ENCODE measurements around the gene GAS2. TPM values are rescaled to one million over a fixed set of nuclear protein-coding genes. Genes with fewer than 3 reads are reported as not detected.
"Not testable (repeated sequence)": the region's sequence is repeated elsewhere in the genome, so short reads cannot be mapped to it uniquely, and the experiment has no call there.

The GAS2 gene
- polyA plus RNA-seq (ENCODE audit: low read depth in 6 of 6) = 1 to 10 TPM in 5 of 6 donors, not detected in 1; 3.2 to 5.3 (median 3.5) TPM

- ATAC-seq (ENCODE audit: low read depth in 2 of 2) (no peak), DNase-seq (no peak)
- peak within 1 kb of the TSS in 1 of 6 donors; percentile 42 for H3K27ac Mint-ChIP-seq
These were observed at the start of gene GAS2 for GRCh38 chr11:22666325-22666687. Gene GAS2 (plus strand): TSS chr11:22666611. CDS start chr11:22674870, 8,259 bp downstream.

GRCh38 chr11:22617868-22618267 lies 48.5 kb upstream of the GAS2 start:
- Mint-ChIP-seq H3K4me3 (no peak overlapping the region), H3K27ac (no peak overlapping the region), H3K36me3 (peaks cover 16 to 24% of the 10 kb centered on the region in 2 donors), H3K9me3 (peaks cover 3 to 14% (median 5%) of the 10 kb centered on the region in 7 donors), H3K27me3 (peaks cover 0 to 26% (median 0%) of the 10 kb centered on the region in 3 donors), H3K4me1 (peaks cover 16 to 25% (median 25%) of the 10 kb centered on the region in 3 donors)
- DNase-seq (no peak), ATAC-seq (ENCODE audit: low read depth in 2 of 2) (no peak)

More at GRCh38 chr11:22666325-22666687, at the start of gene GAS2:
- H3K4me3 Mint-ChIP-seq = peak within 1 kb of the TSS in 4 of 8 donors; percentile 35 to 73 (median 50)
- no peaks in the 10 kb centered on the region for H3K9me3 Mint-ChIP-seq
- H3K4me1 Mint-ChIP-seq = peaks cover 8 to 11% (median 8%) of the 10 kb centered on the region in 3 donors
- H3K36me3 Mint-ChIP-seq = no peaks in the 10 kb centered on the region
- peaks cover 35 to 53% (median 35%) of the 10 kb centered on the region in 3 donors for H3K27me3 Mint-ChIP-seq

GRCh38 chr11:22624742-22625447 lies 41.5 kb upstream of the GAS2 start:
- Mint-ChIP-seq H3K9me3 (peaks cover 0 to 3% (median 1%) of the 10 kb centered on the region in 7 donors), H3K27ac (peak overlapping the region; percentile 97 to 99 (median 99)), H3K36me3 (peaks cover 10 to 14% of the 10 kb centered on the region in 2 donors), H3K4me1 (peaks cover 28 to 60% (median 28%) of the 10 kb centered on the region in 3 donors), H3K27me3 (no peaks in the 10 kb centered on the region), H3K4me3 (peak overlapping the region; percentile 95 to 100 (median 99))
- ATAC-seq (ENCODE audit: low read depth in 2 of 2) (peak; percentile 41 to 44), DNase-seq (no peak)

- Mint-ChIP-seq H3K4me3 (peak within 1 kb of the TSS; percentile 95 to 100 (median 99)), H3K4me1 (peaks cover 26 to 56% (median 31%) of the 10 kb centered on the region in 3 donors), H3K36me3 (peaks cover 6 to 9% of the 10 kb centered on the region in 2 donors), H3K27me3 (no peaks in the 10 kb centered on the region), H3K27ac (peak within 1 kb of the TSS; percentile 97 to 99 (median 99)), H3K9me3 (peaks cover 0 to 1% (median 0%) of the 10 kb centered on the region in 7 donors)
- ATAC-seq (ENCODE audit: low read depth in 2 of 2) = peak; percentile 91
- peak; percentile 96 for DNase-seq
These were observed 40.7 kb upstream of the GAS2 start, which contains the start of gene FANCF for GRCh38 chr11:22625448-22626287. Gene FANCF (minus strand): TSS chr11:22625823. CDS start chr11:22625810, 13 bp downstream.

GRCh38 chr11:22626573-22627239 lies 39.7 kb upstream of the GAS2 start:
- Mint-ChIP-seq H3K27ac (peak overlapping the region in 5 of 6 donors; percentile 41 to 99 (median 99)), H3K4me1 (peaks cover 17 to 51% (median 24%) of the 10 kb centered on the region in 3 donors), H3K9me3 (peaks cover 0 to 1% (median 0%) of the 10 kb centered on the region in 7 donors), H3K36me3 (no peaks in the 10 kb centered on the region), H3K27me3 (no peaks in the 10 kb centered on the region), H3K4me3 (peak overlapping the region; percentile 29 to 99 (median 97))
- peak; percentile 29 for DNase-seq
- no peak for ATAC-seq (ENCODE audit: low read depth in 2 of 2)

GRCh38 chr11:22627421-22627820 lies 39.0 kb upstream of the GAS2 start:
- Mint-ChIP-seq H3K9me3 (peaks cover 0 to 1% (median 0%) of the 10 kb centered on the region in 7 donors), H3K27me3 (no peaks in the 10 kb centered on the region), H3K4me3 (peak overlapping the region in 2 of 8 donors; percentile 16 to 67), H3K27ac (peak overlapping the region in 2 of 6 donors; percentile 57 to 61), H3K36me3 (no peaks in the 10 kb centered on the region), H3K4me1 (peaks cover 9 to 47% (median 19%) of the 10 kb centered on the region in 3 donors)
- DNase-seq = no peak
- ATAC-seq (ENCODE audit: low read depth in 2 of 2) = no peak

GRCh38 chr11:22633354-22633902 lies 33.0 kb upstream of the GAS2 start:
- no peak overlapping the region for H3K27ac Mint-ChIP-seq
- peaks cover 0 to 9% of the 10 kb centered on the region in 2 donors for H3K36me3 Mint-ChIP-seq
- DNase-seq (no peak), ATAC-seq (ENCODE audit: low read depth in 2 of 2) (no peak)
- peaks cover 3 to 12% (median 6%) of the 10 kb centered on the region in 3 donors for H3K4me1 Mint-ChIP-seq
- no peak overlapping the region for H3K4me3 Mint-ChIP-seq
- H3K9me3 Mint-ChIP-seq = no peaks in the 10 kb centered on the region
- H3K27me3 Mint-ChIP-seq = no peaks in the 10 kb centered on the region

- no peak for ATAC-seq (ENCODE audit: low read depth in 2 of 2)
- Mint-ChIP-seq H3K4me1 (peaks cover 2 to 12% (median 6%) of the 10 kb centered on the region in 3 donors), H3K4me3 (no peak overlapping the region), H3K27ac (no peak overlapping the region), H3K36me3 (peaks cover 0 to 9% of the 10 kb centered on the region in 2 donors), H3K27me3 (no peaks in the 10 kb centered on the region), H3K9me3 (no peaks in the 10 kb centered on the region)
- DNase-seq = no peak
These were observed 31.3 kb upstream of the GAS2 start for GRCh38 chr11:22634897-22635629.

- DNase-seq = no peak
- Mint-ChIP-seq H3K4me1 (peaks cover 0 to 8% (median 6%) of the 10 kb centered on the region in 3 donors), H3K4me3 (no peak overlapping the region), H3K27ac (peak overlapping the region in 2 of 6 donors; percentile 56 to 85), H3K9me3 (no peaks in the 10 kb centered on the region), H3K36me3 (peaks cover 0 to 9% of the 10 kb centered on the region in 2 donors), H3K27me3 (no peaks in the 10 kb centered on the region)
- no peak for ATAC-seq (ENCODE audit: low read depth in 2 of 2)
These were observed 30.7 kb upstream of the GAS2 start for GRCh38 chr11:22635689-22636088.

GRCh38 chr11:22640862-22641261 lies 25.5 kb upstream of the GAS2 start:
- Mint-ChIP-seq H3K27me3 (no peaks in the 10 kb centered on the region), H3K9me3 (no peaks in the 10 kb centered on the region), H3K27ac (no peak overlapping the region), H3K4me3 (no peak overlapping the region), H3K4me1 (no peaks in the 10 kb centered on the region), H3K36me3 (peaks cover 0 to under 1% of the 10 kb centered on the region in 2 donors)
- no peak for DNase-seq
- no peak for ATAC-seq (ENCODE audit: low read depth in 2 of 2)

GRCh38 chr11:22641559-22641958 lies 24.9 kb upstream of the GAS2 start:
- Mint-ChIP-seq H3K9me3 (no peaks in the 10 kb centered on the region), H3K36me3 (no peaks in the 10 kb centered on the region), H3K27ac (peak overlapping the region in 2 of 6 donors; percentile 1 to 22), H3K4me3 (no peak overlapping the region), H3K27me3 (no peaks in the 10 kb centered on the region), H3K4me1 (no peaks in the 10 kb centered on the region)
- DNase-seq = no peak
- ATAC-seq (ENCODE audit: low read depth in 2 of 2) = no peak

- Mint-ChIP-seq H3K27me3 (peaks cover 0 to 13% (median 9%) of the 10 kb centered on the region in 3 donors), H3K36me3 (peaks cover 0 to 17% of the 10 kb centered on the region in 2 donors)
- ATAC-seq (ENCODE audit: low read depth in 2 of 2); H3K9me3 Mint-ChIP-seq; H3K4me3 Mint-ChIP-seq; DNase-seq; H3K4me1 Mint-ChIP-seq; H3K27ac Mint-ChIP-seq: not testable (repeated sequence)
These were observed 14.1 kb upstream of the GAS2 start for GRCh38 chr11:22652346-22652745.
